GM18520 (cell line): ENCODE data around the gene TXNDC16.
"Not testable (repeated sequence)": the region's sequence is repeated elsewhere in the genome, so short reads cannot be mapped to it uniquely, and the experiment has no call there.

Experiments used
- ATAC-seq: cut with Tn5 transposase; IDR thresholded peaks from one replicate; pipeline ENCODE4 v1.9.1; 2021; ENCODE audit not compliant: unreplicated experiment

Gene TXNDC16

GRCh38 chr14:52546318-52546670 lies 6.0 kb downstream of the TXNDC16 start:
- ATAC-seq, result no peak

DNA sequence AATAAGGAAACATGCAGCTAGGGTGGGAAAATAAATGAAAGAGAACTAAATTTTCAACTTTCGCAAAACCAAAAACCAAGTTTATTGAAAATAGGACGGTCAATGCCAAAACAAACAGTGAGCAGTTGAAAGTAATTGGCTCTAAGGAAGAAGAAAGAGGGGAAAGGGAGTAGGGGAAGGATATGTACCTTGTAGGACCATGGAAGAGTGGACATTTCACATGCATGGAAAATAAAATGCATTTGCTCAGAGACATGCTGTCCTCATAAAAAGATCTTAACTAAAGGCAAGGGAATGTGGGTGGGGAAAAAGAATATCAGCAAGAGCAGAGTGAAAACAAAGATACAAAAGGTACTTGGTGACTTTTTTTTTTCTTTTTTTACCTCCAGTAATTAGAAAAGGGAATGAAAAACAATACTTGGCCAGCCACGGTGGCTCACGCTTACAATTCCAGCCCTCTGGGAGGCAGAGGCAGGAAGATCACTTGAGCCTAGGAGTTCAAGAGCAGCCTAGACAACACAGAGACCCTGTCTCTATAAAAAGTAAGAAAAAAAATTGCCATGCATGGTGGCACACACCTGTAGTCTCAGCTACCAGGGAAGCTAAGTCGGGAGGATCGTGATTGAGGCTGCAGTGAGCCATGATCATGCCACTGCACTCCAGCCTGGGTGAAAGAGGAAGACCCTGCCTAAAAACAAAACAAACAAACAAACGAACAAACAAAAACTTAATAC lies 6.6 kb downstream of the TXNDC16 start:
- no peak for ATAC-seq

DNA sequence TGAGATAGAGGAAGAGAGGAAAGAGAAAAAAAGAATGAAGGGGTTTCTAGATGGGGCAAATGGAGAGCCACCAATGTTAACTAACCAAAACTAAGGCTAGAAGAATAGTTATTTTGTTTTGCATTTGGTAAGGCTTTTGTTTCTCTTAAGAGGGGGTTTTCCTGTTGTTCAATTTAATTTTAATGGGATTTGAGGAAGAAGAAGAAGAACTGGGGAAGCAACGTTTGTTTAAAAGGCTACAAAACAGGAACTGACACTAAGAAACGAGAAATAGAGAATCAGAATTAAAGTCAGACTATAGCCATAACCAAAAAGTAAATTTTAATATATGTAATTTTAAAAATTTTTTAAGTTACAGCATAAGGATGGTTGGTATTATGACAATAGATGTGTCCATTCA lies 13.7 kb downstream of the TXNDC16 start:
- no peak for ATAC-seq

GRCh38 chr14:52536269-52536668 lies 16.0 kb downstream of the TXNDC16 start:
- ATAC-seq, result no peak

DNA sequence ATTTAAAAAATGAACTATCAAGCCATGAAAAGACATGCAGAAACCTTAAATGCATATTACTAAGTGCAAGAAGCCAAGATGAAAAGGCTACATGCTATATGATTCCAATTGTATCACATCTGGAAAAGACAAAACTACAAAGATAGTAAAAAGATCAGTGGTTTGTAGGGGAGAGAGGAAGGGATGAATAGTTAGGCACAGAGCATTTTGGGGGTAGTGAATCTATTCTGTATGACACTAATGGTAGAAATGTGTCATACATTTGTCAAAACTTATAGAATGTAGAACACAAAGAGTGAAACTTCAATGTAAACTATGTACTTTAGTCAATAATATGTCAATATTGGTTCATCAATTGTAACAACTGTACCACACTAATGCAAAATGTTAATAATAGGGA lies 20.8 kb downstream of the TXNDC16 start:
- no peak for ATAC-seq

DNA sequence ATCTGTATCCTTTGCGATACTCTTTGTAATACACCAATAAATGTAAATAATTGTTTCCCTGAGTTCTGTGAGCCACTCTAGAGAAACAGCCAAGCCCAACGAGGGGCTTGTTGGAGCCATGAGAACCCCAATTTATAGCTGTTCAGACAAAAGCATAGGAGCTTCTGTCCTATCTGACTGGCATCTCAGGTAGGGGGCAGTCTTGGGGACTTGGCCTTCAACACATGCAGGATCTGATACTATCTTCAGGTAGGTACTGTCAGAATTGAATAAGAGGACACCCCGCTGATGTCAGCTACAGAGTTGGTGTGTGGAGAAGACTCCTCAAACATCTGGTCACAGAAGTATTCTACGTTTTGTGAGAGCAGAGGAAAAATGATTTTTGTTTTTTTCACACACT lies 25.3 kb downstream of the TXNDC16 start:
- no peak for ATAC-seq

- no peak for ATAC-seq
These were observed 29.5 kb downstream of the TXNDC16 start for GRCh38 chr14:52522581-52523345.

DNA sequence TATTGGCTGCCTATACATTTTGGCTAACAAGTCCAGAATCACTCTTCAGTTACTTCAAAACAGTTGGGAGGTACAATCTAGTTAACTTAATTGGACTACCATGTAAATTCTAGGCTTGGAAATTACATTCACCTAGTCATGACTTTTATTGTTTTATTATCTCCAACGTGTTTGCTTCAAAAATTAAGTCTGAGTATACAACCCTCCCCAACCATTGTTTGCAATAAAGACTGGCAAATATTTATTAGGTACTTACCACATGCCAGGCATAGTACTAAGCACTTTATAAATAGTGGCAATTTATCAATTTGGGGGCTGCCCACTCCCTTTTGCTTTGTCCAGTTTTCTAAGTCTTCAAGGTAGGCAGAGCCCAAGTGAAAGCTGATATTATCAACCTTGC lies 30.3 kb downstream of the TXNDC16 start:
- ATAC-seq, result no peak

GRCh38 chr14:52514046-52514811 lies 38.1 kb downstream of the TXNDC16 start:
- no peak for ATAC-seq

DNA sequence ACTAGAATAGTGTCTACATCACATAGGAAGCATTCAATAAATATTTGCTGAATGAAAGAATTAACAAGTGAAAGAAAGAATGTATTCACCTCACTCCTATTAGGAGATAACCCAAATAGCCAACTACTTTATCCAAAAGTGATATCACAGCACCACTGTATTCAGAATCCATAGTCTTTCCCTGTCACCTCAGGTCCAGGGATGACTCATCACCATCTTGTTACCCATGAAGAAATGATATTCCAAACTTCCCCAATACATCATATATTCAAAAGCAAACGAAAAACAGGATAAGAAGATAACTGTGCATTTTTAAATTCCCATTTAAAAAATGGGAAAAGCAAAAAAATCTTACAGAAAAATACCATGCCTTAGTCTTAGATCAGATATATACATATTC lies 39.1 kb downstream of the TXNDC16 start:
- ATAC-seq, result no peak

DNA sequence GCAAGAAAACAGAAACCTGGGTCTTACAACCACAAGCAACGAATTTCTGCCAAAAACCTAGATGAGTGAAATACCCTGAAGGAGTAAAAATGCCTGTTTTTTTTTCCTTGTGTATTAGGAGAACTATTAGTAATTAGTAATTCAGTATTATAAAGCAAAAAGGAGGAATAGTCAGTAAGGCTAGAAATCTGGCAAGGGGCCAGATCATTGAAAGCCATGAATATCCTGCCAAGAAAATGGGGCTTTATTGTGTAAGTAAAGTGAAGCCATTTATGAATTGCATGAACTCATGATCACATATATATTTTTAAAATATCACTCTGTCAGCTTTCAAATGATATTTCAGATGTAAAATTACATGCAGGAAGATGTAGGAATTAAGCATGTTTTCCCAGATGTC lies 57.9 kb downstream of the TXNDC16 start:
- ATAC-seq, result no peak

DNA sequence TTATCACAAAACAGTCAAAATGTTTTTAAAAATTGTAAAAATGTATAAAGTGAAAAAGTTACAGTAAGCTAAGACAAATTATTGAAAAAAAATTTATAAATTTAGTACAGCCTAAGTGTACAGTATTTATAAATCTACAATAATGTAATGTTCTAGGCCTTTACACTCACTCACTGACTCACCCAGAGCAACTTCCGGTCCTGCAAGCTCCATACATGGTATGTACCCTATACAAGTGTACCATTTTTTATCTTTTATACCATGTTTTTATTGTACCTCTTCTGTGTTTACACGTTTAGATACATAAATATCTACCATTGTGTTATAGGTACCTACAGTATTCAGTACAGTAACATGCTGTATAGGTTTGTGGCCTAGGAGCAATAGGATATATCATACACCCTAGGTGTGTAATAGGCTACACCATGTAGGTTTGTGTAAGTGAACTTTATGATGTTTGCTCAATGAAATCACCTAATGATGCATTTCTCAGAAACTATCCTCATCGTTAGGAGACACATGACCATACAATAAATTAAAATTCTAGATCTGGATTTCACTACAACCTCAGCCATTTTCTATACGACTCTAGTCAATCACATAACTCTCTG lies 66.8 kb downstream of the TXNDC16 start:
- ATAC-seq, result no peak

DNA sequence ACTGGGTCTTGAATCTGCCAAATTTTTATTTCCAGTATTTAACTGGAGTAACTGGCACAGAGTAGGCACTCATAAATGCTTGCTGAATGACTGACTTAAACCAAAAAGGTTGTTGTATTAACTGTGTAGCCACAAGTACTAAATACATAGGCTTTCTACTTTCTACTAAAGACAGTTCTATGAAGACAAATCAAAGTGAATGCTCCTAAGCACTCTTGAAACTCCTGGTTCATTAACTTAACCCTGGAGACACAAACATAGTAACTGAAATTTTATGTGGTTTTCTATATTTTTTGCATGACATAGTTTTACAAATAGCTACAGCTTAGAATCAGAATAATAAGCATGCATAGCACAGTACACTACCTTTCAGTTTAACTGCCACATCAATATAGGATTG lies 70.4 kb downstream of the TXNDC16 start:
- no peak for ATAC-seq

- no peak for ATAC-seq
These were observed 78.7 kb downstream of the TXNDC16 start for GRCh38 chr14:52473557-52473956.

DNA sequence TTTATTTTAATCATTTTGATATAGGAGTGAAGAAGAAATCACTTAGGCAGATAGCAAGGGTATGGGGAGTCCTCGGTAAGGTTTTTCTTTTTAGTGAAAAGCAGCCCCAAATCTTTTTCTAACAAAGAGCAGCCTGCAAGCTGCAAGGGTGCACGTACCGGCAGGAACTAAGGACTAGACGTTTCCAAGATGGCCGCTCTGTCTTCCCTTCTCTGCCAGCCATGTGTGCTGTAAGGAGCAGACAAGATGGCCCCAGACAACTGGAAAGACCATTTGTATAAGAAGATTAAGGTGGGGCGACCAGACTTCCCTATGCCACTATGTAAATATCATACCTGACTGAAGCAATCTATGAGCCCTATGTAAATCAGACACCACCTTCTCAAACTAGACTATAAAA lies 79.6 kb downstream of the TXNDC16 start:
- ATAC-seq, result no peak

DNA sequence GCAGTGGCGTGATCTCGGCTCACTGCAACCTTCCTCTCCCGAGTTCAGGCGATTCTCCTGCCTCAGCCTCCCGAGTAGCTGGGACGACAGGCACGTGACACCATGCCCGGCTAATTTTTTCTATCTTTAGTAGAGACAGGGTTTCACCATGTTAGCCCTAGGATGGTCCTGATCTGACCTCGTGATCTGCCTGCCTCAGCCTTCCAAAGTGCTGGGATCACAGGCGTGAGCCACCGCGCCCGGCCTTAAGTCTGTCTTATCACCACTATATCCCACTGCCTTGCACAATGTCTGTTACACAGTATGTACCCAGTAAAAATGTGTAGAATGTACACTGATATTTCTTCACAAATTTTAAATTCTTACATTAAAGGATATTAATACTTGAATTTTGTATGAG lies 80.1 kb downstream of the TXNDC16 start:
- not testable (repeated sequence) for ATAC-seq

- no peak for ATAC-seq
These were observed 84.6 kb downstream of the TXNDC16 start for GRCh38 chr14:52467515-52468266.

DNA sequence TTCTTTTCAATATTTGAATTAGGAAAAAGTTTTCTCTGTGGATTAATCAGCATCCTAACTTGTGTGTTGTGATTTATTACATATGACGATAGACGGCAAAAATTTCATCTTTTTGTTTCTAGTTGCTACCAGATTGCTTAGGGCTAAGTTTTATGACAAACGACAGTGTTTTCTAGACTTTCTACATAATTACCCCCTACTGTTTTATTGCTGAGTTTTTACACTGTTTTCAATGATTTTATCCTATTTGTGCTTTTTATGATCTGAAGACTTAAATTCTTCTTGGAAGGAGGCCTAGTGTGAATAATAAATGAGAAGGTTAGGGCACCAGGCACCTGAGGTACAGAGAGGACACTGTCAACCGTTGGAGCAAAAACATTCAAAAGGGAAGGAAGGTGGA lies 88.1 kb downstream of the TXNDC16 start:
- no peak for ATAC-seq

GRCh38 chr14:52463375-52463774 lies 88.9 kb downstream of the TXNDC16 start:
- ATAC-seq, result no peak

DNA sequence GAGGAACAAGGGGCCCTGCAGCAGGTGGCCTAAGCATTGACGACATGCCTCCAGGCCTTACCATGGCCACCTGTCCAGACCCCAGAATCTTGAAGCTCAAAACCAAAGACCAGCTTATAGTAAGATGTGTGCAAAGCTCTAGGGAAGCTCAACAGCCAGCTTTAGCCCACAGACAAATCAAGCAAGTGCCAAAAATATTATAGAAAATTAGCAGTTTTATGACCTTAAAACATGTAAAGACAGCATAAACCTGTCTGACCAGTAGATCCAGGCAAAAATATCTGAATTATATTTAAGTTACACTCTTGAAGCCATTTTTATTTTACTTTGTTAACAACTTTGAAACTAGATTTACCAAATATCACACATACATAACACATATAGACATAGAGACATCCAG lies 90.6 kb downstream of the TXNDC16 start:
- no peak for ATAC-seq

- no peak for ATAC-seq
These were observed 93.6 kb downstream of the TXNDC16 start for GRCh38 chr14:52458721-52459085.
